Right lobe of liver (tissue), 6 donors: Measurements from ENCODE around the gene NPIPB6. TPM values are rescaled to one million over a fixed set of nuclear protein-coding genes. Genes with fewer than 3 reads are reported as not detected.

ENCODE experiments used
- ATAC-seq, 4 donors: fragments of 200-7000 bp; cut with Tn5 transposase; one replicate each; pipeline ENCODE4 v1.9.1; 2020; ENCODE audit warnings: mild to moderate bottlenecking in 4 of 4, moderate library complexity in 4 of 4
- DNase-seq, 3 donors: peaks; one replicate each; pipeline ENCODE4 v3.0.0-alpha.2; 2020
- H3K27ac ChIP-seq, 3 donors: fragments of 200-600 bp; one replicate each; pipeline ENCODE4 v1.8.0; 2022
- H3K27me3 ChIP-seq, 2 donors: fragments of 200-600 bp; one replicate each; pipeline ENCODE4 v1.8.0; 2022
- H3K36me3 ChIP-seq, 4 donors: fragments of 200-600 bp; sonication (generic) in 1 of 4; one replicate each; pipeline versions ENCODE4 v1.5.1 to v1.8.0; 2017 to 2022; ENCODE audit warnings: control low read depth in 1 of 4
- H3K4me1 ChIP-seq, 4 donors: fragments of 200-600 bp; sonication (generic) in 1 of 4; one replicate each; pipeline versions ENCODE4 v1.5.1 to v1.8.0; 2017 to 2022; ENCODE audit warnings: control low read depth in 1 of 4
- H3K4me3 ChIP-seq, 3 donors: fragments of 200-600 bp; one replicate each; pipeline ENCODE4 v1.8.0; 2022
- H3K9me3 ChIP-seq, 4 donors: fragments of 200-600 bp; sonication (generic) in 1 of 4; one replicate each; pipeline versions ENCODE4 v1.5.1 to v1.8.0; 2017 to 2022; ENCODE audit warnings: control low read depth in 1 of 4
- CTCF ChIP-seq, 4 donors: fragments of 200-600 bp in 3 of 4; fragments of 450-650 bp in 1 of 4; IDR thresholded peaks; one replicate each; pipeline versions ENCODE4 v1.5.1 to v1.8.0; 2016 to 2022; ENCODE audit warnings: antibody characterized with exemption in 4 of 4, mild to moderate bottlenecking in 2 of 4
- POLR2A ChIP-seq: fragments of 450-650 bp; IDR thresholded peaks from one replicate; pipeline ENCODE4 v1.6.1; 2017; ENCODE audit warnings: antibody characterized with exemption, mild to moderate bottlenecking
- WGBS: methylation state at CpG from one replicate; pipeline ENCODE4 v1.1.6; 2018; ENCODE audit warnings: low coverage, low lambda C conversion rate; ENCODE audit not compliant: insufficient coverage; ENCODE audit errors: missing lambda C conversion rate; 5-methylcytosine and 5-hydroxymethylcytosine counted together
- intact Hi-C, 2 donors: fragments of 100-400 bp; cut with DNase I; formaldehyde crosslinking; loops; one replicate each; pipeline versions ENCODE4 v1.11.2 to v1.14.1; 2022
- total RNA-seq, 6 experiments: library from RNA; depleted of rRNA in 2 of 6; stranded (reverse); fragments of >200 nt in 2 of 6; fragmentation: NEBNext Ultra II Directional in 3 of 6; extraction: Animal tissue kit (Norgen Biotek cat#: 25700) in 3 of 6; gene quantifications; one replicate each; pipeline versions ENCODE4 v1.1.0 to v1.2.4, GENCODE V29; 2016 to 2023
- donor health status: DM: no; HTN: yes; CAD: no.
- donor health status: DM: no; HTN: no; CAD: no.
- donor health status: DM: no; HTN: no; CAD: no.
- donor health status: DM: no; HTN: yes; CAD: no.
- donor health status: DM: no; HTN: yes; CAD: no.

Gene NPIPB6
- total RNA-seq, 6 experiments from 2014 or later, result 0.47 to 2.4 (median 0.72) TPM; not detected in 2

GRCh38 chr16:28326881-28327610, 36.3 kb downstream of the NPIPB6 start:
- peak; percentile 89 to 95 (median 92) for ATAC-seq
- peak in 2 of 3 donors; percentile 66 to 67 for DNase-seq
- Histone ChIP-seq H3K9me3 (no peaks in the 10 kb centered on the region), H3K4me1 (no peaks in the 10 kb centered on the region), H3K36me3 (no peaks in the 10 kb centered on the region), H3K27ac (no peak overlapping the region), H3K4me3 (no peak overlapping the region), H3K27me3 (no peaks in the 10 kb centered on the region)
- 67% methylated on average over 8 of the region's 12 CpGs for WGBS
- TF ChIP-seq POLR2A, result no peak
- TF ChIP-seq CTCF (IDR thresholded peaks at IDR 0.05), result peak; percentile 49 to 85 (median 80)
- intact Hi-C loops, result no loop called here

- no peak for TF ChIP-seq POLR2A
- TF ChIP-seq CTCF (IDR thresholded peaks at IDR 0.05), result no peak
- intact Hi-C loops, result no loop called here
These were observed 38.4 kb downstream of the NPIPB6 start for GRCh38 chr16:28324887-28325279.

GRCh38 chr16:28324235-28324886, 38.9 kb downstream of the NPIPB6 start:
- H3K27ac ChIP-seq, result no peak overlapping the region
- no peaks in the 10 kb centered on the region for H3K9me3 ChIP-seq
- 84% methylated on average over 3 of the region's 5 CpGs for WGBS
- peak in 1 of 4 donors; percentile 11 for ATAC-seq
- intact Hi-C loops, result no loop called here
- H3K4me3 ChIP-seq, result no peak overlapping the region
- no peaks in the 10 kb centered on the region for H3K27me3 ChIP-seq
- peak in 1 of 3 donors; percentile 6 for DNase-seq
- H3K36me3 ChIP-seq, result no peaks in the 10 kb centered on the region
- no peak for TF ChIP-seq POLR2A
- no peak for TF ChIP-seq CTCF (IDR thresholded peaks at IDR 0.05)
- no peaks in the 10 kb centered on the region for H3K4me1 ChIP-seq

More at GRCh38 chr16:28324887-28325279, 38.4 kb downstream of the NPIPB6 start:
- Histone ChIP-seq H3K4me1 (no peaks in the 10 kb centered on the region), H3K27me3 (no peaks in the 10 kb centered on the region), H3K27ac (no peak overlapping the region), H3K4me3 (no peak overlapping the region), H3K36me3 (no peaks in the 10 kb centered on the region), H3K9me3 (no peaks in the 10 kb centered on the region)
- WGBS, result 77% methylated on average over 3 of the region's 3 CpGs
- no peak for ATAC-seq
- peak in 1 of 3 donors; percentile 13 for DNase-seq

GRCh38 chr16:28321700-28322411, 41.5 kb downstream of the NPIPB6 start:
- DNase-seq (peak in 2 of 3 donors; percentile 43 to 54), ATAC-seq (peak; percentile 54 to 69 (median 66))
- TF ChIP-seq CTCF (IDR thresholded peaks at IDR 0.05), result peak; percentile 64 to 71 (median 70)
- no peak for TF ChIP-seq POLR2A
- Histone ChIP-seq H3K4me1 (no peaks in the 10 kb centered on the region), H3K4me3 (no peak overlapping the region), H3K9me3 (no peaks in the 10 kb centered on the region), H3K27me3 (no peaks in the 10 kb centered on the region), H3K36me3 (no peaks in the 10 kb centered on the region), H3K27ac (no peak overlapping the region)
- intact Hi-C loops, result no loop called here
- 31% methylated on average over 4 of the region's 20 CpGs for WGBS
